HL-60 (cell line): ENCODE results near the gene PHLDA2.
A peak's percentile ranks its signal among the peaks of the same experiment; 100 is the strongest.

Experiments
- DNase-seq, 2 experiments: peaks; one replicate each; pipeline ENCODE4 v3.0.0-alpha.2; 2010 to 2020; ENCODE audit warnings: low read depth in 1 of 2, low spot score in 1 of 2
- H3K27ac ChIP-seq: fragments of 250-450 bp; sonication (Bioruptor Pico); replicated peaks from 2 replicates; pipeline ENCODE4 v1.5.1; 2020; ENCODE audit warnings: mild to moderate bottlenecking, moderate library complexity
- H3K27me3 ChIP-seq: fragments of 250-450 bp; sonication (Bioruptor Pico); 2 replicates; pipeline ENCODE4 v1.5.1; 2021; ENCODE audit warnings: mild to moderate bottlenecking, moderate library complexity; ENCODE audit not compliant: insufficient read depth, poor library complexity, severe bottlenecking
- H3K4me3 ChIP-seq: replicated peaks from 2 replicates; pipeline ENCODE4 v1.5.1; 2011; ENCODE audit warnings: mild to moderate bottlenecking, control low read depth, low read length; ENCODE audit not compliant: insufficient read depth
- CTCF ChIP-seq: IDR thresholded peaks from one replicate; pipeline ENCODE4 v1.5.1; 2011; ENCODE audit warnings: low read length, control low read depth, inconsistent platforms; ENCODE audit not compliant: insufficient read depth
- GABPA ChIP-seq: IDR thresholded peaks from 2 replicates; pipeline ENCODE4 v1.6.1; 2012; ENCODE audit warnings: low read depth
- POLR2AphosphoS5 ChIP-seq: IDR thresholded peaks from 2 replicates; pipeline ENCODE4 v1.6.1; 2012; ENCODE audit warnings: low read depth
- REST ChIP-seq: IDR thresholded peaks from 2 replicates; pipeline ENCODE4 v1.6.1; 2012; ENCODE audit warnings: low read depth; ENCODE audit not compliant: insufficient replicate concordance
- SPI1 ChIP-seq: IDR thresholded peaks from 2 replicates; pipeline ENCODE4 v1.6.1; 2012; ENCODE audit warnings: low read depth, mild to moderate bottlenecking, borderline replicate concordance

Gene PHLDA2

DNA sequence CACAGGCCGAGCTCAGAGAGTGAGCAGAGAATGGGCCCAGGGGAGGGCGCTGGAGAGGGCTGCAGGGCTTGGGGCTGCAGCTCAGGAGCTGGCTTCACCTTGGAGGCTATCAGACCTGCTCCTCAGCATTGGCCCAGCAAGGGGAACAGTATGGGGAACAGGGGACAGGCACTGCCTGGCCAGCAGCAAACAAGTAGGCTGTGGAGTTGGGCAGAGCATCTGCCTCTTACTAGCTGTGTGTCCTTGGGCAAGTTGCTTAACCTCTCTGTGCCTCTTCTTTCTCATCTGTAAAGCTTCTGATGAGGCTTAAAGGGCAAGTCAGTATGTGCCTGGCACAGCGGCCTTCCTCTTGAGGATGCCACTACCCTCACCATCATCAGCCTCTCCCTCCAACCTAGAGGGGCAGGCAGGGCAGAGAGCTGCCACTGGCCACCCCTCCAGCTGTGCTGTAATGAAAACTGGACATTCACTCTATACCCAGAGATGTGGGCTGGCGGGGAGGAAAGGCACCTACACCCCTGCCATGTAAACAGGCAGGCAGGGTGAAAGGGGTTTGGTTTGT is 36.2 kb downstream of the PHLDA2 start:
- peak; percentile 54 to 73 for DNase-seq
- Histone ChIP-seq H3K27ac (peak overlapping the region; percentile 38; the same call in 1 of the 2 replicates), H3K27me3 (no peaks in the 10 kb centered on the region), H3K4me3 (no peak overlapping the region; the same call in 1 of the 2 replicates)
- TF ChIP-seq SPI1 (no peak), CTCF (peak; percentile 43)

GRCh38 chr11:2892215-2892966 is 36.8 kb downstream of the PHLDA2 start:
- peaks cover 1% of the 10 kb centered on the region for H3K27me3 ChIP-seq
- no peak for TF ChIP-seq REST
- peak; percentile 51; the same call in 1 of the 2 replicates for TF ChIP-seq SPI1
- TF ChIP-seq GABPA = peak; percentile 67
- peak; percentile 76 for TF ChIP-seq CTCF
- no peak for TF ChIP-seq POLR2AphosphoS5
- H3K4me3 ChIP-seq = peak overlapping the region; percentile 39
- DNase-seq = peak; percentile 51 to 55
- H3K27ac ChIP-seq = peak overlapping the region; percentile 38

DNA sequence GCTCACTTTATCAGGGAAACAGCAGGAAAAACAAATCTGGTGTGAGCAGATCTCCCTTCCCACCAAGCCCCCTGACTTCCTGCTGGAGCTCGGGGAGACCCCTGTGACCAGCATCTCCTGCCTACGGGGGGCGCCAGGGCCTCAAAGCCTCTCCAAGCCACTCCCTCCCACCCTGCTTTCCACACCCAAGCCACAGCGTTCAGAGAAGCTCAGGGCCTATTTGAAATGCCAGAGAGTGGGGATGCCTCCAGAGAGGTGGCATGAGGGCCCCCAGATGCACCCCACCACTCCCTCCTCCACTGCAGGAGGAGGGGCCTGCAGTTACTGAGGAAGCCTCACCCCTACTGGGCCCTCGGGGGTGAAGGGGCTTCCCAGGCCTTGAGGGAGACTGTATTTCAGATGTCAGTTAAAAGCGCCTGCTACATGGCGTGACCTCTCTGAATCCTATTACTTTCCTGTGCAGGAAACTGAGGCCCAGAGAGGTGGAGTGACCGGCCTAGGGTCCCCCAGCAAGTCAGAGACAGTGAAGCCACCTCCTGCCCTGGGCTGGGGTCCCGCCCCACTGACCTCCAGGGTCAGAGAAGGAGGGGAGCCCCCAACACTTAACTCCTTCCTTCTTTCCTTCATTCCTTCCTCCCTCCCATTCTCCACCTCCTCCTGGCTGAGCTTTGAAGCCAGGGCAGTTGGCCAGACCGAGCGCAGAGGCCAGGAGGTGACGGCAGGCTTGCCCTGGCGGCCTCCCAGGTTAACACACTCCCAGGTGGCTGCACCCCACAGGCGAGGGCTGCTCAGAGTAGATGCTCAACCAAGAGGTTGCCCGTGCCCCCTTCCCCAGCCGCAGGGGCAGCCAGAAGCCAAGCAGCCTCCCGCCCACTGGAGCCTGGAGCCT is 37.6 kb downstream of the PHLDA2 start:
- Histone ChIP-seq H3K4me3 (no peak overlapping the region; the same call in 1 of the 2 replicates), H3K27ac (no peak overlapping the region), H3K27me3 (peaks cover 8% of the 10 kb centered on the region)
- DNase-seq = no peak
- TF ChIP-seq GABPA = no peak
- no peak for TF ChIP-seq SPI1

GRCh38 chr11:2890466-2891294 is 38.5 kb downstream of the PHLDA2 start:
- Histone ChIP-seq H3K4me3 (no peak overlapping the region), H3K27ac (no peak overlapping the region), H3K27me3 (peaks cover 8% of the 10 kb centered on the region)
- TF ChIP-seq SPI1 (no peak), POLR2AphosphoS5 (no peak), GABPA (no peak), REST (no peak), CTCF (no peak)
- no peak for DNase-seq
